ENCODE data around the gene KLHL17.

Gene KLHL17

DNA sequence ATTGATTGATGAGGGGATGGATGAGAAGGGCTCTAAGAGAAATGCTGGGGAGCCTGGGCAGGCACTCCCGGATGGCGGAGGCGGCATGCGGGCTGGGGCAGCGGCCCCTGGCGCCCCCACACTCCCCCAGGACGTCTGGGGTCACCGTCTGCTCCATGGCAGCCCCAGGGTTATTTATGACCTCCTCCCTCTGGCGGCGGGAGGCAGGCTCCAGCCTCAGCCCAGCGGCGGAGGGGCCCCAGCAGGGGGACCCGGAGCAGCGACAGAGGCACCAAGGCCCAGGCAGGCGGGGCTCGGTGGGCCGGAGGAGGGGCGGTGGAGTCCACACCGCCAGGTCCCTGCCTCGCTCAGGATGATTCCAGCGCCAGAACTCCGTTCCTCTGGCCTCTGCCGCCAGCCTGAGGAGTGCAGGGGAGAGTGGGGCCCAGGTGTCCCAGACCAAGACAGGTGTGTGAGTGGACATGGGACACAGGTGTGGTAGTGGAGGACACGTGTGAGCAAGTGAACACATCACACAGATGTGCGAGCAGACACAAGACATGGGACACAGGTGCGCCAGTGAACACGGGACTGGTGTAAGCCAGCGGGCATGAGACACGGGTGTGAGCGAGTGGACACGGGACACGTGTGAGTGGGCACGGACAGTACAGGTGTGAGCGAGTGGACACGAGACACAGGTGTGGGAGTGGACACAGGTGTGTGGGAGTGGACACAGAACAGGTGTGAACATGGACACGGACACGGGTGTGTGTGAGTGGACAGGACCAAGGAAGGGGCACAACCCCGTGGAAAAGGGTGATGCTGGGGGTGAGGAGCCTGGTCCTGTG lies 39.2 kb upstream of the KLHL17 start:
- DNase-seq (ENCODE audit: extremely low read depth in 1 of 2, low read depth in 1 of 2): no peak

DNA sequence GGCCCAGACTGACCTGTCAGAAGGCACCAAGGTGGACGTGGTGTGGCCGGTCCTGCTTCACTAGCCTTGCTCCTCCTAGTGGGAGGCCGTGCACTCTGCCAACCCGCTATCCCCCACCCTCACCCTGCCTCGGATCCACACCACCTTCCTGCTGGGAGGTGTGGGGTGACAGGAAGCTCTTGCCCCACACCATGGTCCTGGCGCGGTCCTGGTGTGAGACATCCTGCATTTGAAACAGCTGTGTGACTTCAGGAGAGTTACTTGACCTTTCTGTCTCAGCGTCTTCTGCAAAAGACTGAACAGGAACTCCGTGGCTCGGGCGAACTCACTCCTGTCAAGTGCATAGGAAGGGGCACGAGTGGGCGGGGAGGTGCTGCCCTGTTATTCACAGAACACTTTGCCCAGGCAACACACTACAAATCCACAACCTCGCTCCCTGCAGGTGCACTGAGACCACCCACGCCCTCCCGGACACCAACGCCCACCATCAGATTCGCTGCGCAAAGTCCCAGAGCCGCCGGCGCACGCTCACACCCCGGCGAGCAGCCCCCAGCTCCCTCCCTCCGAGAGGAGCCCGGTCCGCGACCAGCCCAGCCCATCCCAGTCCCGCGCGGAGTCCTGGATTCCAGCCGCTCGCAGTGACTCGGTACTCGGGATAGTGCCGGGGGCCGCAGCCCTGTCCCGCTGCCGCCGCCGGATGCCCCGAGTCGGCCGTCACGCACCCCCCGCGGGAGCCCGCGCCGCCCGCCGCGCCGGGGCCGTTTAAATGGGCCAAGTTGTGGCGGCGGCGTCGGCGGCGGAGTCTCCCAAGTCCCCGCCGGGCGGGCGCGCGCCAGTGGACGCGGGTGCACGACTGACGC lies 37.0 kb upstream of the KLHL17 start, which contains the start of gene SAMD11:
TSS of gene SAMD11 (plus strand) at position 793 of the 860 bp plus-strand sequence. CDS start 509 bp downstream, outside the sequence.
- no peak for DNase-seq (ENCODE audit: extremely low read depth in 1 of 2, low read depth in 1 of 2)

DNA sequence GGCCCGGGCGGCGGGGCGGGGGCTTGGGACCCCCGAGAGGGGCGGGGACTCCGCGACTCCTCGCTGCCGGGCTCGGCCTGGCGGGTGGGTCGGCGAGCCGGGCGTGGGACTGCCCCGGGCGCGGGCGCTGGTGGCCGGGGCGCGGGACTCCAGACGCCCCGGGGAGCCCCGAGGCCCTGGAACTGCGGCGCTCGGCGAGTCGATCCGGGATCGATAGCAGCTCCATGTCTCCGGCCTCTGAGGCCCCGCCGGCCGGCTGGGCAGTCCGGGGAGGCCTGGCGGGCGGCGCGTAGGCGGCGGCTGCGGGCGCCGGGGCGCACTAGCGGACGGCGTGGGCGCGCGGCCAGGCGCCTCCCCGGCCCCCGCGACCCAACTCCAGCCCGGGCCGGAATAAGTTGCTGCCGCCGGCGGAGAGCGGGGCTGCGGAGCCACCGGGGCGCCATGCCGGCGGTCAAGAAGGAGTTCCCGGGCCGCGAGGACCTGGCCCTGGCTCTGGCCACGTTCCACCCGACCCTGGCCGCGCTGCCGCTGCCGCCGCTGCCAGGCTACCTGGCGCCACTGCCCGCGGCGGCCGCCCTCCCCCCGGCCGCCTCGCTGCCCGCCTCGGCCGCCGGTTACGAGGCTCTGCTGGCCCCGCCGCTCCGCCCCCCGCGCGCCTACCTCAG lies 36.3 kb upstream of the KLHL17 start:
- DNase-seq (ENCODE audit: extremely low read depth in 1 of 2, low read depth in 1 of 2): no peak

DNA sequence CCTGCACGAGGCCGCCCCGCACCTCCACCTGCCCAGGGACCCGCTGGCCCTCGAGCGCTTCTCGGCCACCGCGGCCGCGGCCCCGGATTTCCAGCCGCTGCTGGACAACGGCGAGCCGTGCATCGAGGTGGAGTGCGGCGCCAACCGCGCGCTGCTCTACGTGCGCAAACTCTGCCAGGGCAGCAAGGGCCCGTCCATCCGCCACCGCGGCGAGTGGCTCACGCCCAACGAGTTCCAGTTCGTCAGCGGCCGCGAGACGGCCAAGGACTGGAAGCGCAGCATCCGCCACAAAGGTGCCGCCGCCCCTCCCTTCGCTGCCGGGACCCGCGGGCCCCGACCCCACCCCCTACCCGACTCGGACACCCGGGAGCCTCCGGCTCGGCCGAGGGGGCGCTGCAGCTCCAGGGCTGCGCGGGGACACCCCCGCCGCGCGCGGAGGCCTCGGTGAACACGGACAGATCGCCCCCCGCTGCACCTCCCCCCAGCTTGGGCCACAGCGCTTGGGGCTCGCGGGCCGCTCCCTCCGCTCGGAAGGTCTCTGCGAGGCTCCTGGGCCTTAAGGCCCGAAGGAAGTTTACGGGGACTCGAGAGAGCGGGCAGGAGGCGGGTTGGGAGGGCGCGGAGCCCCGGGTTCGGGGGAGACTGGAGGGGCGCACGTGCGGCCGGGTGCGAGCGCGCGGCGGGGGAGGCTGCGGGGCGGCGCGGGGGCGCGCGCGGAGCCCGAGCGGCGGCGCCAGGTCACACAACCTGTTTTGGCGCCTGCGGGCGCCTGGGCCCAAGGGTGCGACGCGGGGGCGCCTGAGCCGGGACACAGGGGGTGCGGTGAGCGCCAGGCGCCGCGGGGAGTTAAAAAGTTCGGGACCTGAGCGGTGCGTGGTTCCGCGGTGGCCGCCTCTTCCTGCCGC lies 35.5 kb upstream of the KLHL17 start:
- no peak for DNase-seq (ENCODE audit: extremely low read depth in 1 of 2, low read depth in 1 of 2)

DNA sequence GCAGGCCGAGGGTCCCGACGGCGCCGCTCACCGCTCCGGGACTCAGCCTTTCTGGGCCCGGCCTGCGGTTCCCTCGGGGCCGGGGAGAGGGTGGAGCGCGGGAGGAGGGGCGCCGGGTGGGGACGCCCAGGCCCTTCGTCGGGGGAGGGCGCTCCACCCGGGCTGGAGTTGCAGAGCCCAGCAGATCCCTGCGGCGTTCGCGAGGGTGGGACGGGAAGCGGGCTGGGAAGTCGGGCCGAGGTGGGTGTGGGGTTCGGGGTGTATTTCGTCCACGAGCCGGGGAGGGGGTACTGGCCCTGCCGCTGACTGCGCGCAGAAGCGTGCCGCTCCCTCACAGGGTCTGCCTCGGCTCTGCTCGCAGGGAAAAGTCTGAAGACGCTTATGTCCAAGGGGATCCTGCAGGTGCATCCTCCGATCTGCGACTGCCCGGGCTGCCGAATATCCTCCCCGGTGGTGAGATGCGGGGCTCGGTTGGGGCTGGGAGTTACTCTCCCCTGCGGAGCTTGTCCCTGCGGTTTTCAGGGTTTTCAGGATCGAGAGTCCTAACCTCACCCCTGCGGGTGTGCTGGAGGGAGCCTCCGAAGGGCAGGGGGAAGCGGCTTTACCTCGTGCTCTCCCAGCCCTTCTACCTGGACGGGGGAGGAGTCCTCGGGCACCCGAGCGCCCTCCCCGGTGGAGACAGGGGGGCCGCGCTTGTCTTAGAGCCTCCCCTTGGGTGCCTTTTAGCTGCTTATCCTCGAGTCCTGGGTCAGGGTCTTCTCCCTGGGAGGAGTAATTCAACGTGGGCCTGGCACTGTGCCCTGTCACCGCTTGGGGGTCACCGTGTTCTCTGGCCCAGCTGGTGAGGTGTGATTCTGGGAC lies 34.6 kb upstream of the KLHL17 start:
- no peak for DNase-seq (ENCODE audit: extremely low read depth in 1 of 2, low read depth in 1 of 2)

DNA sequence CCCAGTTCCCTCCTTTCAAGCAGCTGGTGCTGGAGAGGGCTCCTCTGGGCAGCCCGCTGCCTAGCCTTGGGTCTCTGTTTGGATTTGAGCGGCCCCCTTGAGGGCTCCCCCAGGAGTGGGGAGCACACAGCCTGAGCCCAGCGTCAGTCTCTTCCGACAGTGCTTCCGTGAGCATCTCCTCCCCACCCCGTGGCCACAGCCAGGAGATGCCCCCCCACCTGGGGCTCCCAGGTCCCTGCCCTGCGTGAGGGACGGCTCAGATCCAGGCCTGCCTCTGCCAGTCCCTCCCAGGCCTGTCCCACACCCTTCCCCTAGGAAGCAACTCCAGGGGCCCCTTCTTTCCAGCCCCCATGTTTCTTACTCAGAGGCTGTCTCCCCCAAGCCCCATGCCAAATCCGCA lies 33.1 kb upstream of the KLHL17 start:
- DNase-seq (ENCODE audit: extremely low read depth in 1 of 2, low read depth in 1 of 2): no peak

DNA sequence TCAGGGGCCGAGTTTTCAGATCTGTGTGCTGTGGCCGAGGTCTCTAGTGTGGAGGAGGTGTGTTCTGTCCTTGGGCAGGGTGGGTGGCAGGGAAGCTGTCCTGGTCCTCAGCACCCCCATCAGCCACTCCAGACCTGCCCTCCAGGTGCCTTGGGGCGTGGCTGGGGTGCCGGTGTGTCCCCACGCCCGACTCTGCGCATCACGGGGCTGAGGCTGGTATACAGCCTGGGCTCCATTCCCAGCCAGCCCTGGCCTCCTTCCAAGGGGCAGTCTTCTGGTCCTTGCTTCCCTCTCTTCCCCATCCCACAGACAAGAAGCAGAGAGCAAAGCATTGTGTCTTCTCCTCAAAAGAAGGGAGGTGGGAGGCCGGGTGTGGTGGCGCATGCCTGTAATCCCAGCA lies 32.6 kb upstream of the KLHL17 start:
- no peak for DNase-seq (ENCODE audit: extremely low read depth in 1 of 2, low read depth in 1 of 2)

DNA sequence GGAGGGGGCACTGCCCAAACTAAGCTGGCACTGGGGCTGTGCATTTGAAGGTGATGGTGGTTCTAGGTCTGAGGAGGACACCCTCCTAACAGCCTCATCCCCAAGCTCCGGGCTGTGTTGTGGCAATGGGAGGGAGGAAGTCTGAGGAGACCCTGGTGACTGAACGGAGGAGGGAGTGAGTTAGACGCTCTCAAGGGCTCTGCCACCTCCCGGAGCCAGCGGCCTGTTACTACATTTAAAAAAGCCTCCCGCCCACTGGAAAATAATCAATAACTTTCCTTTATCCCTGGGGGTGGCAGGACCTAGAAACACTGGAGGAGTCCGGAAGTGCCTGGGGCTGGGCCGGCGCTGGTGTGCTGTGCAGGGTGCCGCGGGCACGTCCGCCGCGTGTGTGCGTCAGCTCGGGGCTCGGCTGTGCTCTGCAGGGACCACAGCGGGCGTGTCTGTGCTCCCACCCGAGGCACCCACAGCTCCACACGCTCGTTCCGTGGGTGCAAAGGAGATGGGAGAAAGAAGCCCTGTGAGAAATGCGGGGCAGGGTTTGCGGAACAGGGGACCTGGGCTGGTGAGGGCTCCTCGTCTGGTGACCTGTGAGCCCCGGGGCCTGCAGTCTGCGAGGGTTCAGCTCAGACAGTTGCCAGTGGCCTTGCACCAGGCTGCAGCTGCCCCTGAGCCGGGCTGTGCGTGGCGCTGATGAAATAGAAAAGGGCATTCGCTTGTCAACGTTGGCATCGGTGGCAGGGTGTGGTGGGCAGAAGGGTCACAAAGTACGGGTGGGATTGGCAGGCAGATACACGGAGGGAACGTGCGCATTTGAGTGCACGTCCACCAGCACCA lies 31.3 kb upstream of the KLHL17 start:
- DNase-seq (ENCODE audit: extremely low read depth in 1 of 2, low read depth in 1 of 2): no peak

DNA sequence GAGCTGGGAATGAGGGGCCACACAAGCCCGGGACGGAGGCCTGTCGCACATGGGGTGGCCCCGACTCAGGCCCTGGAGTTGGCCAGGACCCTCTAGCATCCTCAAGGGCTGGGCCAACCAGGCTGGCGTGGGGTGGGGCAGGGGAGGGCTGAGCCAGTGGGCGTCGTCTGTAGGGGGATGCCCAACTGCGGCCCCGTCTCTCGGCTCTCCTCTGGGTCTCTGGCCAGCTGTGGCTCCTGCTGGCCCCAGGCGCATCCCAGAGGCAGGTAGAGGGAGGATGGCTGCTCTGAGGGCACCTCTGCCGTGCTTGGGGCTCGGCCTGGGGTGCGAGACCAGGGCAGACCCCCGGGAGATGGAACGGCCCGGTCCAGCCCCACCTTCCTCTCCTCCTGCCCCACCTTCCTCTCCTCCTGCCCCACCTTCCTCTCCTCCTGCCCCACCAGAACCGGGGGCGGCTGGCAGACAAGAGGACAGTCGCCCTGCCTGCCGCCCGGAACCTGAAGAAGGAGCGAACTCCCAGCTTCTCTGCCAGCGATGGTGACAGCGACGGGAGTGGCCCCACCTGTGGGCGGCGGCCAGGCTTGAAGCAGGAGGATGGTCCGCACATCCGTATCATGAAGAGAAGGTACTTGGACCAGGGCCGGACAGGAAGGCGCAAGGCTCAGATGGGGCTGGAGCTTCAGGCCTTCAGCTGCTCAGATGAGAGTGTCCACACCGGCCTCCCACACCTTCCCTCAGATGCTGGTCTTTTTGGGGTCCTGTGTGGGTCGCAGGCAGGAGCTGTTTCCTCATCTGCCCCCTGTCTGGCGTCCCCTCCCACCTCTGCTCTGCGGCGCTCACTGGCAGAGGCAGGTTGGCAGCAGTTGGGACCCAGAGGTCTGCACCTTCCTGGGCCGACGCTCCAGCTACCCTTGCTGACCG lies 30.4 kb upstream of the KLHL17 start:
- DNase-seq (ENCODE audit: extremely low read depth in 1 of 2, low read depth in 1 of 2): no peak

DNA sequence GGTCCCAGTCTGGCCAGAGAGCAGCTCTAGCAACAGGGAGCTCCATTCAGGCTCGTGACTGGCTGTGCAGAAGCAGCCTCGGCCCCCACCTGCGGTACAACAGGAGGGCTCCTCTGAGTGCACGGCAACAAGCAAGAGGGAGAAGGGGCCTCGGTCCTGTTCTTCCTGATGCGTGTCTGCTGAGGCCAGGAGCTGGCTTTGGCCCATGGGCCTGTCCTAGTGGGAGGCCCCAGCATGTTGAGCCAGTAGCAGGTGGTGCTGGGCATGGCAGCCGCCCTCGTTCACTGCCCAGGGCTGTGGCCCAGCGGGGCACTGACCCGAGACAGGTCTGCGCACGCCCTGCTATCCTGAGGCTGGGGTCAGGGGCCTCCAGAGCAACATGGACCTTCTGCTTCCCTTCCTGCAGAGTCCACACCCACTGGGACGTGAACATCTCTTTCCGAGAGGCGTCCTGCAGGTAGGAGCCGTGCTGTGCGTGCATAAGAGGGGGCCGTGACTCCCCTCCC lies 29.7 kb upstream of the KLHL17 start:
- DNase-seq (ENCODE audit: extremely low read depth in 1 of 2, low read depth in 1 of 2): no peak

DNA sequence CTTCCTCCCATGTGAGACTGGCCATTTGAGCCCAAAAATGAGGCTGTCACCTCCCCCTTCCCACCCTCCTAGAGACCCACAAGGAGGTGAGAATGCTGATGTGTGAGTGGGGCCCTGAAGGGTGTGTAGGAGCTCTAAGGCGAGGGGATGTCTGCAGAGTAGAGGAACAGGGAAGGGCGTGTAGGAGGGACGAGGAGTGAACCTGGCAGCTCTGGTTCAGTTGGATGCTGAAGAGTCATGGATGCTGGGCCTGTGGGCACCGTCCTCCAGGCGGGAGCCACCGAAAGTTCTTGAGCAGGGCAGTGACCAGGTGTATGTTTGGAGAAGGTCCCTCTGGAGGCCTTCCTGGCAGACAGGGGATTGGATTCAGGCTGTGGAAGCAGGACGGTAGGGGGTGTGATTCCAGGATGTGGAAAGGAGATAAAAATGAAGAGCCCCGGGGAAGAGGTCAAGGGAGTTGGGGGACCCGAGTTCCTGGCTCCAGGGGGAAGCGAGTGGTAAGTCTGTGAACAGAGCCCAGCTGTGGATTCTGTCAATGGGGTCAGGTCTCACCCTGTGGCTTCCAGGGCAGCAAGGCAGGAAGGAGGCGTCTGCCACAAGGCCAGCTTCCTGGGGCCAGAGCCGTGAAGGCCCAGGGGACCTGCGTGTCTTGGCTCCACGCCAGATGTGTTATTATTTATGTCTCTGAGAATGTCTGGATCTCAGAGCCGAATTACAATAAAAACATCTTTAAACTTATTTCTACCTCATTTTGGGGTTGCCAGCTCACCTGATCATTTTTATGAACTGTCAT lies 28.8 kb upstream of the KLHL17 start:
- no peak for DNase-seq (ENCODE audit: extremely low read depth in 1 of 2, low read depth in 1 of 2)

DNA sequence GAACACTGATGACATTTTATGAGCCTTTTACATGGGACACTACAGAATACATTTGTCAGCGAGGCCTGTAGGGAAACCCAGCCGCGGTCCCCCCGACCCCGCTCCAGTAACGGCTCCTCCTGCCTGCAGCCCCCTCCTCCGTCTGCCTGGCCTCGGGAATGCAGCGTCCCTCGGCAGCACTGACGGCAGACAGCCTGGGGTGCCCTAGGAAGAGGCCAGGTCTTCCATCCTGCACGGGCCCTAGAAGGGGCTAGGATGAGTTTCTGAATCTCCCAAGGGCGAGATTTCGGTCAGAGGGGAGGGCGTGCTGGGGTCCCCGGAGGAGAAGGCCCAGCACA lies 28.2 kb upstream of the KLHL17 start:
- DNase-seq (ENCODE audit: extremely low read depth in 1 of 2, low read depth in 1 of 2): no peak

DNA sequence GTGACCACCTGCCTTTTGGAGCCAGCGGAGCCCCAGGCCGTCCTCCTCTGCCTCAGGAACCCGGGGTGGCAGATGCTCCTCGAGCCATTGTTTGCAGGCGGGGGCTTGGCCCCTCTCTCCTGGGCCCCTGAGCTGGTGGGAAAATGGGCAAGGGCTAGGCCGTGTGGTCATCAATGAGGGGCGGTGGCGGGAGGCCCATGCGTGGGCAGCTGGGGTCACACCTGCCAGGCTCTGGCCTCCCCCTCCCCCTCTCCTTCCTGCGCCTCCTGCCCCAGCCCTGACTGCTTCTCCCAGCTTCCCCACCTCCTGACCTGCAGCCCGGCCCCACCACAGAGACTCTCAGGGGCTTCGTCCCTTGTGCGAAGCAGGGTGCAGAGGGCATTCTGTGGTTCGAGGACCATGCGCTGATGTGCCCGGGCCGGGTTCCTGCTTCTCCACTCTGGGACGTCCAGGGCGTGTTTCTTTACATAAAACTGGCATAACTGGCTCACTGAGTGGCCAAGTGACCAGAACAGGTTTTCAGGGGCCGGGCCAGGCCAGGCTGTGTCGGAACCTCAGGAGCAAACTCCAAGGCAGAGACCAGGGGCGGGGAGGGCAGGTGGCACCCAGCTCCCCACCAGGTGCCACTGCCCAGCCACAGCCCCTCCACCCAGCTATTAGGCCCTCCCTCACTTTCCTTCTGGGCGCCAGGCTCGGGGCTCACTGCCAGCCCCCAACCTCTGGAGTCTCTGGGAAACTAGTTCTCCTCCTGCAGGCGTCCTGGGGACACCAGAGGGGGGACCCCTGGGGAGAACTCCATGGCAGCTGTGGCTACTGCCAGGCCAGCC lies 27.4 kb upstream of the KLHL17 start:
- DNase-seq (ENCODE audit: extremely low read depth in 1 of 2, low read depth in 1 of 2): no peak

DNA sequence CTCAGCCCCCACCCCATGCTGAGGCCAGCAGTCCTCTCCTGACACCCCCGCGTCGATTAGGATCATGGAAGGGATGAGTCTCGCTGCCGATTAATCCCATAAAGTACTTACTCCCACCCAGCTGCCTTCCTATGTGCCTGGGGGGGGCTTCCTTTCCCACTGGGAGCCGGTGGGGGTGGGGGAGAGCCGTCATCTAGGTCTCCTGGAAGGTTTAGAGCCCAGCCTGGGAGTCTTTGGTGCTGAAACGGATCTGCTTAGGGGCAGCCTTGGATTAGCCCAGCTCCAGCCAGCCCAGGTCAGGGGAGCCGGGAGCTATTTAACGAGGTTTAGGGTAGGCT lies 26.8 kb upstream of the KLHL17 start:
- DNase-seq (ENCODE audit: extremely low read depth in 1 of 2, low read depth in 1 of 2): no peak

DNA sequence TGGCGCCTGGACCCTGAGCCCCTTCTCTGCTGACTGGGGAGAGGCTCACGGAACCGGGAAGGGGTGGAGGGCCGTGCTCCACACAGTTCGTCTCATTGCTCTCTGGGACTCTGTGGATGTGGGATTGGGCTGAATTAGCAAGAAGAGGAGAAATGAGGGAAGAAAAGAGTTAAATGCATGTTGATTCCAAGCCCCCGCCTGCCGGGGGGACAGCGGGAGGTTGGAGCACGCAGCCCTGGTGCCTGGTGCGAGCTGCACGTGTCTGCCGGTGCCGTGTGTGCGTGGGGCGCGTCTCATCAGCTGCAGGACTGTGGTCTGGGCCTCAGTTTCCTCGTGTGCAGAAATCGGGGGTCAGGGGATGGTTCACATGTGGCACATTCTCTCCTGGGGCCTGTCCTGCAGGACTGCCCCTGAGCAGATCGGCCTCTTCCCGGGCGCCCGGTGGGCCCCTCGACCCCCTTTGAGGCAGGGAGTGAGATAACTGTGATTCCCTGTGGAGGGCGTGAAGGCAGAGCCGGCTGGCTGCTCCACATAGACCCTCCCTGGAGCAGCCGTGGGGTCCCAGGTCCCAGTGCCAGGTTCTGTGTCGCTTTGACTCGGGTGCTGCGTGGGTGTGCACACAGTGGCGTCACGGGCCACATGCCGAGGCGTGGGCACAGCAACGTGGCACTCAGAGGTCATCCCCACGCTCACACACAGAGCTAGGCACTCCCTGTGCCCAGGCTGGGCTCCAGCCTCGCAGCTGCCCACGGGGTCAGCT lies 25.2 kb upstream of the KLHL17 start:
- no peak for DNase-seq (ENCODE audit: extremely low read depth in 1 of 2, low read depth in 1 of 2)

All from stimulated activated CD8-positive, alpha-beta memory T cell treated with anti-CD3 and anti-CD28 coated beads, Interleukin-7, amount 100 ng/mL, for 48 hours (primary cell).